Left lung (tissue), 10 donors: ENCODE results near the gene PDLIM7. TPM values are rescaled to one million over a fixed set of nuclear protein-coding genes. Genes with fewer than 3 reads are reported as not detected.

ENCODE experiments used
- ATAC-seq: fragments of 200-7000 bp; cut with Tn5 transposase; one replicate; pipeline ENCODE4 v1.9.1; 2020; ENCODE audit warnings: moderate library complexity
- DNase-seq, 4 donors: peaks; one replicate each; pipeline ENCODE4 v3.0.0-alpha.2; 2013 to 2020
- H3K27ac ChIP-seq, 2 donors: fragments of 200-600 bp; sonication (generic) in 1 of 2; one replicate each; pipeline versions ENCODE4 v1.5.0 to v1.8.0; 2020 to 2021
- H3K27me3 ChIP-seq, 2 donors: fragments of 200-600 bp; sonication (generic) in 1 of 2; one replicate each; pipeline versions ENCODE4 v1.5.0 to v1.8.0; 2020 to 2021
- H3K36me3 ChIP-seq, 2 donors: fragments of 200-600 bp; sonication (generic) in 1 of 2; one replicate each; pipeline versions ENCODE4 v1.5.0 to v1.8.0; 2020 to 2021
- H3K4me1 ChIP-seq, 2 donors: fragments of 200-600 bp; one replicate each; pipeline ENCODE4 v1.8.0; 2021
- H3K4me3 ChIP-seq, 2 donors: fragments of 200-600 bp; sonication (generic) in 1 of 2; one replicate each; pipeline versions ENCODE4 v1.5.0 to v1.8.0; 2020 to 2021; ENCODE audit warnings: mild to moderate bottlenecking in 1 of 2
- H3K9me3 ChIP-seq, 2 donors: fragments of 200-600 bp; sonication (generic) in 1 of 2; one replicate each; pipeline versions ENCODE4 v1.5.0 to v1.8.0; 2020 to 2021
- intact Hi-C, 2 donors: fragments of 100-400 bp; cut with DNase I; formaldehyde crosslinking; loops; one replicate each; pipeline versions ENCODE4 v1.11.2 to v1.14.2; 2022
- polyA plus RNA-seq, 6 donors: library from polyadenylated mRNA; unstranded; fragments of 120-200 nt; gene quantifications; one replicate each; pipeline ENCODE4 v1.2.1, GENCODE V29; 2013; ENCODE audit not compliant: insufficient read length in 6 of 6
- total RNA-seq, 2 donors: library from RNA; stranded (reverse); fragmentation: NEBNext Ultra II Directional; extraction: Animal tissue kit (Norgen Biotek cat#: 25700); gene quantifications; one replicate each; pipeline ENCODE4 v1.2.1, GENCODE V29; 2021
- TF ChIP-seq, protein P1 (sequence below), 2 donors: fragments of 200-600 bp; sonication (generic) in 1 of 2; IDR thresholded peaks; one replicate each; pipeline versions ENCODE4 v1.5.0 to v1.8.0; 2021; ENCODE audit warnings: antibody characterized with exemption in 2 of 2
- donor health status: DM: no; HTN: yes; CAD: no.
- donor health status: DM: no; HTN: no; CAD: no.

Gene PDLIM7
- total and polyA plus RNA-seq, 8 donors: 60.9 to 141 (median 90.2) TPM

GRCh38 chr5:177467436-177467835, 30.0 kb downstream of the PDLIM7 start:
- H3K36me3 ChIP-seq: peaks cover 0 to 27% of the 10 kb centered on the region in 2 donors
- H3K4me3 ChIP-seq: no peak overlapping the region
- no peak for ATAC-seq
- peaks cover 9 to 23% of the 10 kb centered on the region in 2 donors for H3K4me1 ChIP-seq
- intact Hi-C loops: no loop called here
- H3K27ac ChIP-seq: no peak overlapping the region
- DNase-seq: peak in 1 of 4 donors; percentile 66
- peaks cover 0 to 8% of the 10 kb centered on the region in 2 donors for H3K27me3 ChIP-seq
- no peaks in the 10 kb centered on the region for H3K9me3 ChIP-seq
- TF ChIP-seq, protein P1, sequence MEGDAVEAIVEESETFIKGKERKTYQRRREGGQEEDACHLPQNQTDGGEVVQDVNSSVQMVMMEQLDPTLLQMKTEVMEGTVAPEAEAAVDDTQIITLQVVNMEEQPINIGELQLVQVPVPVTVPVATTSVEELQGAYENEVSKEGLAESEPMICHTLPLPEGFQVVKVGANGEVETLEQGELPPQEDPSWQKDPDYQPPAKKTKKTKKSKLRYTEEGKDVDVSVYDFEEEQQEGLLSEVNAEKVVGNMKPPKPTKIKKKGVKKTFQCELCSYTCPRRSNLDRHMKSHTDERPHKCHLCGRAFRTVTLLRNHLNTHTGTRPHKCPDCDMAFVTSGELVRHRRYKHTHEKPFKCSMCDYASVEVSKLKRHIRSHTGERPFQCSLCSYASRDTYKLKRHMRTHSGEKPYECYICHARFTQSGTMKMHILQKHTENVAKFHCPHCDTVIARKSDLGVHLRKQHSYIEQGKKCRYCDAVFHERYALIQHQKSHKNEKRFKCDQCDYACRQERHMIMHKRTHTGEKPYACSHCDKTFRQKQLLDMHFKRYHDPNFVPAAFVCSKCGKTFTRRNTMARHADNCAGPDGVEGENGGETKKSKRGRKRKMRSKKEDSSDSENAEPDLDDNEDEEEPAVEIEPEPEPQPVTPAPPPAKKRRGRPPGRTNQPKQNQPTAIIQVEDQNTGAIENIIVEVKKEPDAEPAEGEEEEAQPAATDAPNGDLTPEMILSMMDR (IDR thresholded peaks at IDR 0.05): no peak

DNA sequence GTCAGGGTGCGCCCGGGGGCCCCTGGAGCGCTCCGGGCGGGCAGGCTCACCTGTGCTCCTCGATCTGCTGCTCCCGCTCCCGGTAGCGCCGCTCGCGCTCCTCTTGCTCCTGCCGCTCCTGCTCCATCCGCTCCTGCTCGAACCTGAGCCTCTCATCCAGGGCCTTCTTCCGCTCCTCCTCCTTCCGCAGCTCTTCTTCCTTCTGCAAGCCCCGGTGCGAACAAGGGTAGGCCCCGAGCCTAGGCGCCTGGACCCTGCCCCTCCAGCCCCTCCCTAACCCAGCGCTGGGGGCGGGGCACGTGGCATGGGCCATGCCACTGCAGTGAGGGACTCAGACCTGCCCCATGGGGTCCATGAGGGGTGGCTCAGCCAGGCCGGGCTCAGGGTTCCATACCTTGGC, 30.5 kb downstream of the PDLIM7 start:
- no peak for ATAC-seq
- intact Hi-C loops: no loop called here
- Histone ChIP-seq H3K36me3 (peaks cover 0 to 27% of the 10 kb centered on the region in 2 donors), H3K27me3 (peaks cover 0 to 2% of the 10 kb centered on the region in 2 donors), H3K4me1 (peaks cover 3 to 23% of the 10 kb centered on the region in 2 donors), H3K27ac (no peak overlapping the region), H3K9me3 (no peaks in the 10 kb centered on the region), H3K4me3 (no peak overlapping the region)
- no peak for DNase-seq
- TF ChIP-seq, protein P1 (IDR thresholded peaks at IDR 0.05): no peak

- DNase-seq (no peak), ATAC-seq (no peak)
- intact Hi-C loops: no loop called here
- no peak overlapping the region for H3K27ac ChIP-seq
- H3K4me1 ChIP-seq: peaks cover 0 to 21% of the 10 kb centered on the region in 2 donors
- H3K27me3 ChIP-seq: no peaks in the 10 kb centered on the region
- peaks cover 0 to 31% of the 10 kb centered on the region in 2 donors for H3K36me3 ChIP-seq
- TF ChIP-seq, protein P1 (IDR thresholded peaks at IDR 0.05): no peak
- H3K9me3 ChIP-seq: no peaks in the 10 kb centered on the region
- no peak overlapping the region for H3K4me3 ChIP-seq
Measured at GRCh38 chr5:177465044-177465443, 32.4 kb downstream of the PDLIM7 start.

DNA sequence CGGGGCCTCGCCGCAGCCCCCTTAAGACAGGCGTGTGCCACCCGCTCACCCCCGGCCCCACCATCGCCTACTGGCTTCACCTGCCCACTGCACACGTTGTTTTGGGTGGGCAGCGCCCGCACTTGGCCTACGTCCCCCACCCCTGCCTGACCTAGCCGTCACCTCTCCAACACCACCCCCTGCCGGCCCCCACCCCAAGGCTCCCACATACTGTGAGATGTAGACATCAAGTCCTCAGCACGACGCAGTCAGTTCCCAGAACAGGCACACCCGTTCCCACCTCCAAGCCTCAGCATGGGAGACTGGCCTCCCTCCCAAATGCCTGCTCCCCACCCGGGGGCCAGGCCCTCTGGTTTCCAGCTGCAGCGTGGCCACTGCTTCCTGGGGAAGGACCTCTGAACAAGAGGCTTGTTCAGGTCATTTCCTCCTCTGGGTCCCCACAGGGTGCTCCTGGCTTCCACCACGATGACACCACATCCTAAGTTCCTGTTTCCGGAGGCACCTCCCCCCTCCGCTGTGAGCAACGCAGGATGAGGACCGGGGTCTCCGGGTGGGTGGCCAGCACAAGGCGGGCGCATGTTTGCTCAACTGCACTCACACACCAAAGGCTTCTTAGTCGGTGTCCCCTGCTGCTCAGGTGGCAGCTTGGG, 35.3 kb downstream of the PDLIM7 start:
- Histone ChIP-seq H3K4me1 (peaks cover 0 to 26% of the 10 kb centered on the region in 2 donors), H3K27me3 (no peaks in the 10 kb centered on the region), H3K36me3 (peaks cover 0 to 46% of the 10 kb centered on the region in 2 donors), H3K27ac (peak overlapping the region in 1 of 2 donors; percentile 68), H3K9me3 (no peaks in the 10 kb centered on the region), H3K4me3 (no peak overlapping the region)
- DNase-seq (no peak), ATAC-seq (peak; percentile 9)
- intact Hi-C loops: no loop called here
- TF ChIP-seq, protein P1 (IDR thresholded peaks at IDR 0.05): no peak

DNA sequence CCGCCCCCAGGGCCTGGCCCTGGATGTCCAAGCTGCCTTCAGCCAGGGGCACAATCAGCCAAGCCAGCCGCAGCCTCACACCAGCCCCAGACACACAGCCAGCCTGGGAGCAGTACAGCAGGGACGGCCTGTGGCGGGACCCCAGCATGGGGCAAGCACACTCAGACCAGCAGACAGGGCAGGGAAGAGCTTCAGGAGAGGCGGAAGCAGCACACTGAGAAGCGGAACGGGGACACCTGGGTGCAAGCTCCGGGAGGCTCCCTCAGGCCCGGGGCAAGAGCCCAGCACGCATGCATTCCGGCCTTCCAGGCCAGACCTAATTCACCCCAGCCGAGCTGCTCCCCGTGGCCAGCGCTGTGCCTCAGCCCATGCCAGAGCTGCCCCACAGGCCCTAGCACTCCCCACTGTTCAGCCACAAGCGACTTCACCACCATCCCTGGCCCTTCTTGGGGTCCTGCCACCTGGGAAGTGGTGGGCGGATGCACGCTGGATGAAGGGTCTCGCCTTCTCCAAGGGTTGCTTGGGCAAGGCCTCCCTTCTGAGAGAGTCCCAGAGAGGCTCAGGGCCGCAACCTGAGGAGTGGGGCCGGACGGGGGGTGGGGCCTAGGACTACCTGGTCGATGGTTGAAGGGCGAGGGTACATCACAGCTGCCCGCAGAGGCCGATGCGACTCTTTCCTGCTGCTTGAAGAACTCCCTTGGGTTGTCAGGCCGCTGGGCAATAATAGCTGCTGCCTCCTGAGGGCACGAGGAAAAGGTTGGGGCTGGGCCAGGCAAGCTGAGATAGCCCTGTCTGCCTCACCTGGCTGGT, 37.4 kb downstream of the PDLIM7 start:
- ATAC-seq (no peak), DNase-seq (no peak)
- Histone ChIP-seq H3K4me3 (no peak overlapping the region), H3K36me3 (peaks cover 0 to 28% of the 10 kb centered on the region in 2 donors), H3K9me3 (no peaks in the 10 kb centered on the region), H3K4me1 (peaks cover 0 to 47% of the 10 kb centered on the region in 2 donors), H3K27me3 (peaks cover 0 to 7% of the 10 kb centered on the region in 2 donors), H3K27ac (no peak overlapping the region)
- TF ChIP-seq, protein P1 (IDR thresholded peaks at IDR 0.05): no peak
- intact Hi-C loops: loop anchor here (10.0 kb wide), 2 partner anchors 65 to 135 kb away; no protein-coding TSS in a partner anchor
